Fibroblast of villous mesenchyme (primary cell): ENCODE measurements around the gene UBE2L6. TPM values are rescaled to one million over a fixed set of nuclear protein-coding genes. Genes with fewer than 3 reads are reported as not detected.

ENCODE experiments used
- DNase-seq: peaks from one replicate; pipeline ENCODE4 v3.0.0-alpha.2; 2010; ENCODE audit warnings: low read depth
- H3K4me3 ChIP-seq: 2 replicates; pipeline ENCODE4 v1.5.1; 2011; ENCODE audit warnings: low read depth, mild to moderate bottlenecking, low read length
- total RNA-seq: library from RNA; depleted of rRNA; stranded (reverse); fragments of >200 nt; gene quantifications from 2 replicates; pipeline ENCODE4 v1.2.3, GENCODE V29; 2012
- TF ChIP-seq, protein P1 (sequence below): IDR thresholded peaks from 2 replicates; pipeline ENCODE4 v1.5.1; 2012; ENCODE audit warnings: low read depth, mild to moderate bottlenecking, low read length; ENCODE audit not compliant: insufficient read depth

Gene UBE2L6
- total RNA-seq = 60.9 and 73.0 TPM in 2 replicates

DNA sequence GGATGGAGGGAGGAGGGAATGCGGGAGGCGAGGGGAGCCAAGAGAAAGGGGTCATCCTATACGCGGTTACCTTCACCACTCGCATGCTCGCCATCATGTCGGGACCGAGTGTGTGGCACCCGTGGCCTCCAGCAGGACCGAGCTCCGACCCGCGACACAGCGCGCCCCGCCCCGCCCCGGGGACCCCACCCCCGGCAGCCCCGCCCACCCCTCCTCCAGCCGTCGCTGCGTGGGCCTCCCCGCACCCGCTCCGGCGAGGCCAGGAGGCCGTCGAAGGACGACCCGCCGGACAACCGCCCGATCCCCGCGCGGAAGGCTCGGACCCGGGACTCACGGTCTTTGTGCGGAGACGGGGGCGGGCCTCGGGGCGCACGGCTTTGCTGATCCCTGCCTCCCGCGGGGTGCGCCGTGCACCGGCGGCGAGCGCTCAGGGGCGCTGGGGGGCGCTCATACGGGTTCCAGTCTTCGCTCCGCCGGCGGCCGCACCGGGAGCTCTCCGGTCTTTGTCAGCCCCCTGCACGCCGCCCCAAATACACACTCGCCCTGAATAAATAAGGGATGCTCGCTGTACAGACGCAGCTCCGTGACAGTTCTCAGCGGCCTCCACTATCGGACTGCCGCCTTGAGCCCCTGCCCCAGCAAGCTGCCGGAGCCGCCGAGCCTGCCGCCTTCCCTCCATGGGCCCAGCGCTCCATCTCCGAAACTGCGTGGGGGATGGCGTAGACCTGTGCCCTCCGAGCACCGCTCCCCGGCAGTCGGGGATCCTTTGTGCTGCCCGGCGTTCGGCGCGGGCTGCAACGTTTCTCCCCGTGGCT lies at the start of gene UBE2L6:
TSS of gene UBE2L6 (minus strand) at position 158 of the 815 bp plus-strand sequence. CDS start at position 97, 61 bp downstream.
- peak within 1 kb of the TSS; percentile 91 for H3K4me3 ChIP-seq
- TF ChIP-seq, protein P1, sequence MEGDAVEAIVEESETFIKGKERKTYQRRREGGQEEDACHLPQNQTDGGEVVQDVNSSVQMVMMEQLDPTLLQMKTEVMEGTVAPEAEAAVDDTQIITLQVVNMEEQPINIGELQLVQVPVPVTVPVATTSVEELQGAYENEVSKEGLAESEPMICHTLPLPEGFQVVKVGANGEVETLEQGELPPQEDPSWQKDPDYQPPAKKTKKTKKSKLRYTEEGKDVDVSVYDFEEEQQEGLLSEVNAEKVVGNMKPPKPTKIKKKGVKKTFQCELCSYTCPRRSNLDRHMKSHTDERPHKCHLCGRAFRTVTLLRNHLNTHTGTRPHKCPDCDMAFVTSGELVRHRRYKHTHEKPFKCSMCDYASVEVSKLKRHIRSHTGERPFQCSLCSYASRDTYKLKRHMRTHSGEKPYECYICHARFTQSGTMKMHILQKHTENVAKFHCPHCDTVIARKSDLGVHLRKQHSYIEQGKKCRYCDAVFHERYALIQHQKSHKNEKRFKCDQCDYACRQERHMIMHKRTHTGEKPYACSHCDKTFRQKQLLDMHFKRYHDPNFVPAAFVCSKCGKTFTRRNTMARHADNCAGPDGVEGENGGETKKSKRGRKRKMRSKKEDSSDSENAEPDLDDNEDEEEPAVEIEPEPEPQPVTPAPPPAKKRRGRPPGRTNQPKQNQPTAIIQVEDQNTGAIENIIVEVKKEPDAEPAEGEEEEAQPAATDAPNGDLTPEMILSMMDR = no peak
- peak; percentile 29 for DNase-seq

GRCh38 chr11:57616595-57616994 lies 49.1 kb upstream of the UBE2L6 start:
- DNase-seq = no peak
- TF ChIP-seq, protein P1 = no peak
- no peak overlapping the region for H3K4me3 ChIP-seq

DNA sequence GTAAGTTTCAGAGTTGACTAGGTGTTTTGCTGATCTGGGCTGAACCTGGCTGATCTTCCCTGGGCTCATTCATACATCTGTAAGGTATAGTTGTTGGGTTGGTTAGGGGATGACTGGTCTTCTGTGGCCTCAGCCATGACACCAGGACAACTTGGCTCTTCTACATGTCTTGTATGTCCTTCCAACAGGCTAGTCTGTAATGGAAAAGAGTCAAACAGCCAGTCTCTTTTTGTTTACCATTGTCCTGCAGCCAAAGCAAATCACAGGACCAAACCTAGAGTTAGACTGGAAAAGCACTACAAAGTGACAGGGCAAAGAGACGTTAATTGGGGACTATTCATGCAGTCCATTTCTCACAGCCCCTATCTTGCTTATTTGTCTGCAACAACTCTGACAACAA lies 47.8 kb upstream of the UBE2L6 start:
- no peak for DNase-seq
- TF ChIP-seq, protein P1 = no peak
- no peak overlapping the region for H3K4me3 ChIP-seq

DNA sequence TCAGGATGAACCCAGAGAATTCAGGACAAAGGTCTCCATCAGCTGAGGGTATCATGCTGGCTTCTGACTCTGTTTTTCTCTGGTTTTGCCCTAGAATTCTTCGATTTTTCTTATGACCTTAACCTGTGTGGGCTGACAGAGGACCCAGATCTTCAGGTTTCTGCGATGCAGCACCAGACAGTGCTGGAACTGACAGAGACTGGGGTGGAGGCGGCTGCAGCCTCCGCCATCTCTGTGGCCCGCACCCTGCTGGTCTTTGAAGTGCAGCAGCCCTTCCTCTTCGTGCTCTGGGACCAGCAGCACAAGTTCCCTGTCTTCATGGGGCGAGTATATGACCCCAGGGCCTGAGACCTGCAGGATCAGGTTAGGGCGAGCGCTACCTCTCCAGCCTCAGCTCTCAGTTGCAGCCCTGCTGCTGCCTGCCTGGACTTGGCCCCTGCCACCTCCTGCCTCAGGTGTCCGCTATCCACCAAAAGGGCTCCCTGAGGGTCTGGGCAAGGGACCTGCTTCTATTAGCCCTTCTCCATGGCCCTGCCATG lies 46.8 kb upstream of the UBE2L6 start:
- DNase-seq = no peak
- TF ChIP-seq, protein P1 = no peak
- H3K4me3 ChIP-seq = no peak overlapping the region

- no peak for DNase-seq
- no peak overlapping the region for H3K4me3 ChIP-seq
- TF ChIP-seq, protein P1 = no peak
Observed at GRCh38 chr11:57610170-57610569, 42.7 kb upstream of the UBE2L6 start.

- DNase-seq = no peak
- TF ChIP-seq, protein P1 = no peak
- H3K4me3 ChIP-seq = no peak overlapping the region
Observed at GRCh38 chr11:57605028-57605420, 37.6 kb upstream of the UBE2L6 start.
